Measurements from ENCODE around the gene SH2D1B.
"Not testable (repeated sequence)": the region's sequence is repeated elsewhere in the genome, so short reads cannot be mapped to it uniquely, and the experiment has no call there.

SH2D1B gene

GRCh38 chr1:162361349-162361748 lies 50.6 kb downstream of the SH2D1B start:
- DNase-seq (ENCODE audit: low spot score) = no peak

- DNase-seq (ENCODE audit: low spot score) = no peak
Measured at GRCh38 chr1:162360874-162361260, 51.1 kb downstream of the SH2D1B start.

GRCh38 chr1:162360237-162360873 lies 51.6 kb downstream of the SH2D1B start:
- no peak for DNase-seq (ENCODE audit: low spot score)

DNA sequence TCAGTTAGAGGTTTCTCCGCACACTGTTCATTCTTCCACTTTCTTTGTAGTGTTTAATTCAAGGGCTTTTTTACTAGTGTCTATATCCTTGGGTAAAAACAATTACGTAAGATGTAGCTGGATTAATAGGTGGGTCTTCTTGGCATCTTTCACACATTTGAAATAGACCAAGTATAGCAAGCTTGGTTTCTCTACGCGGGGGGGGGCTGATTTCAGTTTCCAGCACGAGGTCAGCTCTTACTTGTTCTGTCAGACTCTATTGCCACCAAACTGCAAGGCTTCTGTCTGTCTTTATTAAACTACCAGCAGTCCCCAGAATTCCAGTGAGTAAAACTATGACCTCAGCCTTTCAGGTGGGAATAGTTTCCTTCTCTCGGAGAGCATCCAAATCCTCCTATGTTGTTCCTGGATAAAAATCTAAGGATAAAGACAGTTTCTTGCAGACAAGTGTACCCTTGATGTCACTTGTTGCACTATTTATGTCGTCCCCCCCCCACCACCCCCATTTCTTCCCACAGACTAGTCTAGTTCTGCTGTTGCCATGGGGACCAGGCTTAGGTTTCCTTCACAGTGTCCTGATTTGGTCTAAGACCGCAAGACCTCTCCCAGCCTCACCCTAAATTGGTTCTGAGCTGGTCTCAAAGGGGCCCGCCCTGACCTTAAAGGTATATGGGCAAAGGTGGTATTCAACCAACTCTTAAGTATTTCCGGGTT lies 52.3 kb downstream of the SH2D1B start:
- no peak for DNase-seq (ENCODE audit: low spot score)

DNA sequence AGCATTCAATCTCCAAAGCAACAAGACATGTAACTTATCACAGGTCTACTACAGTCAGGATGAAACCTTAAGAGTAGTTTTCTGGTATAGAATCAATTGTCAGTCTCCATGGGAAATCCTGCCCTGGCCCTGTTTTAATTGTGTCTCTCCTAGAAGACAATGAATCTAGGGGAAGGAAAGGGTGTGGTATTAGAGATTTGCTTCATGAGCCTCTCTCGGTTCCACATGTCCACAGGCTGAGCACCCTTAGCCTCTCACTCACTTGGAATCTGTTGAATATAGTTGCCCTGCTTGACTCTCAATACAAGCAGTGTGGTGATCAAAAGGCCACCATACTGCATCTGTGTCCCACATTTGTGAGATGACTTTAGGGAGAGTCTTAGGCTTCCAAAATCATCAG lies 53.0 kb downstream of the SH2D1B start:
- no peak for DNase-seq (ENCODE audit: low spot score)

GRCh38 chr1:162357681-162358266 lies 54.2 kb downstream of the SH2D1B start:
- DNase-seq (ENCODE audit: low spot score) = no peak

- DNase-seq (ENCODE audit: low spot score) = no peak
Measured at GRCh38 chr1:162353702-162354101, 58.2 kb downstream of the SH2D1B start.

GRCh38 chr1:162353078-162353477 lies 58.9 kb downstream of the SH2D1B start:
- DNase-seq (ENCODE audit: low spot score) = no peak

GRCh38 chr1:162351874-162352273 lies 60.1 kb downstream of the SH2D1B start:
- not testable (repeated sequence) for DNase-seq (ENCODE audit: low spot score)

GRCh38 chr1:162351246-162351842 lies 60.6 kb downstream of the SH2D1B start:
- DNase-seq (ENCODE audit: low spot score) = no peak

DNA sequence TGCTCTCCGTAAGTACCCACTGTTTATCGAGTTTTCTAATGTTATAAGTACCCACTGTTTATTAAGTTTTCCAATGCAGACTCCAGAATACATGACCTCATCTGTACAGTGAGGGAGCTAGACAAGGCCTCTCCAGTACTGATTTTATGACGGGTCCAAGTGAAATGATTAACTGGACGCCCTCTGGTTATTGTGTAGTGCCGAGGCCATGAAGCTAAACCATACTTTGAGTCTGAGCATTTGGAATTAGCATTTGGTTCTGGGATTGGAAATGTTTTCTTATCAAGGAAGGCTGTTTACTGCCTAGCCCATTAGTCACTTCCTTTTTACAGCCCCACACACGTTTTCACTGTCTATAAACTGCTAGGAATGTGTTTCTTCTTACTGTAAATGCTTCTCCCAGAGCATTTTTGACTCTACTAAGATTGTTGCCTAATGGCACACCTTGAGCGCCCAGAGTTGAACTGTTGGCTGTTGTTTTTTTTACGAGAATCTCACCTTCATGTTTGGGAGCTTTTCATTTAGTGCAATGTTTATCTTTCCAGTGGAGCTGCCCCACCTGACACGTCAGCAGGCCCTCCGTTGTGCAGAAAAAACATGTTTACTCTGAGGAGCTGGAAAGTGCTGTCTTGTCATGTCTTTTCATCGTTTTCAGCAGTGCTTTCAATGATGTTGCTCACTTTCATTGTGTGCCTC lies 62.2 kb downstream of the SH2D1B start:
- no peak for DNase-seq (ENCODE audit: low spot score)

DNA sequence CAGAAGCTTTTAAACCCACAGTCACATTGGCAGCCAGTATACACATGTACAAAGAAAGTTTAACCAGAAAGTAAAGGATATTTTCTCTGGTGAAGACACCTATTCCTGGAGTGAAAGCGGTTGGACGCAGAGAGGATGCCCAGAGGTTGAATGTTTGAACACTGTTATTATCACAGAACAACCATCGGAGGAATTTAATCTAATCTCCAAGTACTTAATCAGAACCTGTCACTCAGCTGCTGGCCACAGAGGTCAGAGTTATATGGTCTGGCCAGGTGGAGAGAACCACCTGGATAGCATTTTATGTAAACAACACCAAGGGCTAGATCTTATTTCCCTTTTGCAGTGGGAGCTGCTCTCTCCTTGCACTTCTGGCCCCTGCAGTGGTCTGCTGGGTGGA lies 64.7 kb downstream of the SH2D1B start:
- DNase-seq (ENCODE audit: low spot score) = no peak

All from Ammon's horn (tissue), 1 donor.